Measurements from ENCODE around the gene MIA3. TPM values are rescaled to one million over a fixed set of nuclear protein-coding genes. Genes with fewer than 3 reads are reported as not detected.

The MIA3 gene
- total RNA-seq, 2 donors from 2014 or later, result 34.4 to 53.9 TPM

GRCh38 chr1:222643606-222643937 is 25.7 kb downstream of the MIA3 start:
- Histone ChIP-seq H3K4me1 (peaks cover 0 to 18% of the 10 kb centered on the region in 2 donors), H3K4me3 (peak overlapping the region; percentile 73 to 86), H3K9me3 (no peaks in the 10 kb centered on the region), H3K36me3 (peaks cover 6% of the 10 kb centered on the region), H3K27me3 (no peaks in the 10 kb centered on the region), H3K27ac (peak overlapping the region; percentile 94)
- TF ChIP-seq, protein P1, sequence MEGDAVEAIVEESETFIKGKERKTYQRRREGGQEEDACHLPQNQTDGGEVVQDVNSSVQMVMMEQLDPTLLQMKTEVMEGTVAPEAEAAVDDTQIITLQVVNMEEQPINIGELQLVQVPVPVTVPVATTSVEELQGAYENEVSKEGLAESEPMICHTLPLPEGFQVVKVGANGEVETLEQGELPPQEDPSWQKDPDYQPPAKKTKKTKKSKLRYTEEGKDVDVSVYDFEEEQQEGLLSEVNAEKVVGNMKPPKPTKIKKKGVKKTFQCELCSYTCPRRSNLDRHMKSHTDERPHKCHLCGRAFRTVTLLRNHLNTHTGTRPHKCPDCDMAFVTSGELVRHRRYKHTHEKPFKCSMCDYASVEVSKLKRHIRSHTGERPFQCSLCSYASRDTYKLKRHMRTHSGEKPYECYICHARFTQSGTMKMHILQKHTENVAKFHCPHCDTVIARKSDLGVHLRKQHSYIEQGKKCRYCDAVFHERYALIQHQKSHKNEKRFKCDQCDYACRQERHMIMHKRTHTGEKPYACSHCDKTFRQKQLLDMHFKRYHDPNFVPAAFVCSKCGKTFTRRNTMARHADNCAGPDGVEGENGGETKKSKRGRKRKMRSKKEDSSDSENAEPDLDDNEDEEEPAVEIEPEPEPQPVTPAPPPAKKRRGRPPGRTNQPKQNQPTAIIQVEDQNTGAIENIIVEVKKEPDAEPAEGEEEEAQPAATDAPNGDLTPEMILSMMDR (IDR thresholded peaks at IDR 0.05), result no peak
- no peak for DNase-seq (ENCODE audit: low spot score)

- Histone ChIP-seq H3K36me3 (peaks cover 9% of the 10 kb centered on the region), H3K9me3 (no peaks in the 10 kb centered on the region), H3K4me3 (peak overlapping the region; percentile 73 to 86), H3K27me3 (no peaks in the 10 kb centered on the region), H3K4me1 (peaks cover 0 to 18% of the 10 kb centered on the region in 2 donors), H3K27ac (peak overlapping the region; percentile 94)
- peak; percentile 98 for DNase-seq (ENCODE audit: low spot score)
- TF ChIP-seq, protein P1 (IDR thresholded peaks at IDR 0.05), result peak in 1 of 2 donors; percentile 17
Observed at GRCh38 chr1:222643938-222644635, 26.2 kb downstream of the MIA3 start.

- H3K27ac ChIP-seq, result peak overlapping the region; percentile 94
- H3K4me1 ChIP-seq, result peaks cover 0 to 18% of the 10 kb centered on the region in 2 donors
- TF ChIP-seq, protein P1 (IDR thresholded peaks at IDR 0.05), result no peak
- H3K9me3 ChIP-seq, result no peaks in the 10 kb centered on the region
- peak overlapping the region; percentile 73 to 86 for H3K4me3 ChIP-seq
- no peaks in the 10 kb centered on the region for H3K27me3 ChIP-seq
- H3K36me3 ChIP-seq, result peaks cover 14% of the 10 kb centered on the region
- no peak for DNase-seq (ENCODE audit: low spot score)
Observed at GRCh38 chr1:222644636-222644980, 26.7 kb downstream of the MIA3 start.

GRCh38 chr1:222652676-222653075 is 34.8 kb downstream of the MIA3 start:
- H3K36me3 ChIP-seq, result peaks cover 75% of the 10 kb centered on the region
- H3K9me3 ChIP-seq, result no peaks in the 10 kb centered on the region
- H3K4me3 ChIP-seq, result no peak overlapping the region
- no peaks in the 10 kb centered on the region for H3K27me3 ChIP-seq
- DNase-seq (ENCODE audit: low spot score), result no peak
- TF ChIP-seq, protein P1 (IDR thresholded peaks at IDR 0.05), result no peak
- H3K27ac ChIP-seq, result no peak overlapping the region
- H3K4me1 ChIP-seq, result peaks cover 0 to 3% of the 10 kb centered on the region in 2 donors

- peaks cover 0 to 9% of the 10 kb centered on the region in 2 donors for H3K4me1 ChIP-seq
- no peaks in the 10 kb centered on the region for H3K9me3 ChIP-seq
- DNase-seq (ENCODE audit: low spot score), result no peak
- H3K36me3 ChIP-seq, result peaks cover 81% of the 10 kb centered on the region
- H3K4me3 ChIP-seq, result no peak overlapping the region
- H3K27ac ChIP-seq, result no peak overlapping the region
- H3K27me3 ChIP-seq, result no peaks in the 10 kb centered on the region
- TF ChIP-seq, protein P1 (IDR thresholded peaks at IDR 0.05), result no peak
Observed at GRCh38 chr1:222653178-222653827, 35.4 kb downstream of the MIA3 start.
